ENCODE measurements around the gene CORO1A. TPM values are rescaled to one million over a fixed set of nuclear protein-coding genes. Genes with fewer than 3 reads are reported as not detected.
"Not testable (repeated sequence)": the region's sequence is repeated elsewhere in the genome, so short reads cannot be mapped to it uniquely, and the experiment has no call there.

The CORO1A gene
- total and polyA plus RNA-seq, 3 experiments from 2014 or later: 889 to 1,446 (median 952) TPM

DNA sequence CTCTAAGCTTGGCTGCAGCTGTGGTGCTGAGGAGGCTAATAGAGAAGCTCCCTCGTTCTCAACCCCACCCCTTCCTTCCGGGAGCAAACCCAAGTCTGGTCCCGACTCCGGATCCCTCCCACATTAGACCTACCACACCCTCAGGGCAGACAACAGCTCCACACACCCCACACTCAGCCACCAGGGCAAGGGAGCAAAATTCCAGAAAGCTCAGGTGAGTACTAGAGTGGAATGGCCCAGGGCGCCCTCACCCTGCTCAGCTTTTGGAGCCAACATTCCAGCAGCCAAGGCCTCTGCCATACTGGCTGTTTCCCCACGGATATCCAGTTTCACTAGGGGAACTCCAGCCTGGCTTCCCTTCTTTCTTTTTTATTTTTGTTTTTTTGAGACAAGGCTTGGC lies 25.6 kb downstream of the CORO1A start:
- H3K4me3 ChIP-seq (ENCODE audit: low read length); H3K27me3 ChIP-seq (ENCODE audit: insufficient read depth, low read length, poor library complexity, severe bottlenecking); H3K27me3 Mint-ChIP-seq; POLR2A ChIA-PET; H3K36me3 ChIP-seq (ENCODE audit: insufficient read depth, low read length); H3K9me3 Mint-ChIP-seq; H3K9me3 ChIP-seq (ENCODE audit: low read length); H3K36me3 Mint-ChIP-seq; H3K4me3 Mint-ChIP-seq; H3K4me1 Mint-ChIP-seq; H3K27ac Mint-ChIP-seq; H3K27ac ChIP-seq (ENCODE audit: low read depth, low read length); H3K4me1 ChIP-seq (ENCODE audit: insufficient read depth, low read length); CTCF ChIA-PET: not testable (repeated sequence)
- DNase-seq: peak in 3 of 5 donors; percentile 5 to 44 (median 11)

DNA sequence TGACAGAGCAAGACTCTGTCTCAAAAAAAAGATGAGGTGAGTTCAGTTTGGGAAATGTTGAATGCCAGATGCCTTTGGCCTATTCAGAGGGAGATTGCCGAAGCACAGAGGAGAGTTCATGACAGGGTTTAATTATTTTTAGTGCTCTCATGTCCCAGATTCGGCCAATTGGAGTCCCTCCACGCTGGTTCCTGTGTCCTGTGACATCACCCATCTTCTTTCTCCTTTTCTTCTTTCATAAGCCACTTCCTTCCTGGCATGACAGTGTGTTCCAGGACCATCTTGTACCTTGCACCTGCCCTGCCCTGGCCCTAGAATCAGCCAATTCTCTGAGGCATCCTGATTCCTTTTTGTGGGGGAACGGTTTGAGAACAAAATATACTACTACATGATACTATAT lies 28.0 kb downstream of the CORO1A start:
- DNase-seq; H3K9me3 Mint-ChIP-seq; H3K4me3 Mint-ChIP-seq; H3K36me3 Mint-ChIP-seq; H3K27ac Mint-ChIP-seq; H3K36me3 ChIP-seq (ENCODE audit: insufficient read depth, low read length); H3K4me1 Mint-ChIP-seq; H3K27me3 Mint-ChIP-seq; CTCF ChIA-PET; H3K9me3 ChIP-seq (ENCODE audit: low read length); H3K4me1 ChIP-seq (ENCODE audit: insufficient read depth, low read length); H3K4me3 ChIP-seq (ENCODE audit: low read length); POLR2A ChIA-PET; H3K27ac ChIP-seq (ENCODE audit: low read depth, low read length); H3K27me3 ChIP-seq (ENCODE audit: insufficient read depth, low read length, poor library complexity, severe bottlenecking): not testable (repeated sequence)

DNA sequence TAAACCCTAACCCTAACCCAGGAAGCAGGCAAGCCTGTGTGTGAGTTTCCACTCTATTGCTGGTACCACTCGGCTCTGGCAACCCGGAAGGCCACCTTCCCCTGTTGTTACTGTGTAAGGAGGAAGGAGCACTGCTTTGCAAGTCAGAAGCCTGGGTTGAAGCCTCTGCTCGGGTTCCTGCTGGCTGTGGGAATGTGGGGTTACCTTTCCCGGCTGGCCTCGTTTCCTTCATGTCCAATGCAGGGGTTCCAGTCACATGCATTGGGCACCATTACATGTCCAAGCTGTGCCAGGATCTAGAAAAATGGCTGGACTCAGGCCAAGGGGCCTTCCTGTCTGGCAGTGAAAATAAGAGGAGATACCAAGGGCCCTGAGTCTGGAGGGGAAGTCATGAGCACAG lies 33.7 kb downstream of the CORO1A start:
- H3K36me3 Mint-ChIP-seq; H3K4me3 ChIP-seq (ENCODE audit: low read length); H3K27me3 Mint-ChIP-seq; H3K27ac Mint-ChIP-seq; H3K9me3 ChIP-seq (ENCODE audit: low read length); H3K4me1 Mint-ChIP-seq; H3K4me1 ChIP-seq (ENCODE audit: insufficient read depth, low read length); POLR2A ChIA-PET; H3K4me3 Mint-ChIP-seq; H3K27ac ChIP-seq (ENCODE audit: low read depth, low read length); H3K36me3 ChIP-seq (ENCODE audit: insufficient read depth, low read length); H3K9me3 Mint-ChIP-seq; H3K27me3 ChIP-seq (ENCODE audit: insufficient read depth, low read length, poor library complexity, severe bottlenecking); CTCF ChIA-PET: not testable (repeated sequence)
- DNase-seq: peak in 1 of 5 donors; percentile 0

Other genes with a start within 250 kb of the CORO1A start
- gene TMEM219, start 221.5 kb upstream of the CORO1A start, total RNA-seq: 10 to 100 TPM; 36.8 to 43.4 TPM
- 168 TPM for gene TMEM219, start 221.5 kb upstream of the CORO1A start, polyA plus RNA-seq
- 10 to 100 TPM; 41.8 to 44.3 TPM for gene TAOK2, start 209.7 kb upstream of the CORO1A start, total RNA-seq
- gene TAOK2, start 209.7 kb upstream of the CORO1A start, polyA plus RNA-seq: 7.1 TPM
- 10 to 100 TPM; 45.6 to 48.0 TPM for gene HIRIP3, start 188.0 kb upstream of the CORO1A start, total RNA-seq
- gene HIRIP3, start 188.0 kb upstream of the CORO1A start, polyA plus RNA-seq: 22.0 TPM
- gene INO80E, start 187.4 kb upstream of the CORO1A start, total RNA-seq: 100 to 1,000 TPM; 121 to 123 TPM
- gene INO80E, start 187.4 kb upstream of the CORO1A start, polyA plus RNA-seq: 6.5 TPM
- gene DOC2A, start 172.6 kb upstream of the CORO1A start, total RNA-seq: under 1 TPM; 0.13 to 0.42 TPM
- not detected for gene DOC2A, start 172.6 kb upstream of the CORO1A start, polyA plus RNA-seq
- not detected for gene C16orf92, start 160.4 kb upstream of the CORO1A start, total RNA-seq
- not detected for gene C16orf92, start 160.4 kb upstream of the CORO1A start, polyA plus RNA-seq
- gene TLCD3B, start 152.3 kb upstream of the CORO1A start, total RNA-seq: under 1 TPM; 0.55 to 0.84 TPM
- gene TLCD3B, start 152.3 kb upstream of the CORO1A start, polyA plus RNA-seq: not detected
- gene ALDOA, start 117.8 kb upstream of the CORO1A start, total RNA-seq: 1,000 to 10,000 TPM; 1,907 to 1,909 TPM
- 1,157 TPM for gene ALDOA, start 117.8 kb upstream of the CORO1A start, polyA plus RNA-seq
- 100 to 1,000 TPM; 137 to 149 TPM for gene PPP4C, start 107.6 kb upstream of the CORO1A start, total RNA-seq
- gene PPP4C, start 107.6 kb upstream of the CORO1A start, polyA plus RNA-seq: 201 TPM
- gene TBX6, start 91.7 kb upstream of the CORO1A start, total RNA-seq: under 1 TPM; 0.71 to 0.83 TPM
- not detected for gene TBX6, start 91.7 kb upstream of the CORO1A start, polyA plus RNA-seq
- gene YPEL3, start 87.4 kb upstream of the CORO1A start, total RNA-seq: 10 to 100 TPM; 32.6 to 36.1 TPM
- gene YPEL3, start 87.4 kb upstream of the CORO1A start, polyA plus RNA-seq: 326 TPM
- 1 to 10 TPM; 4.7 to 5.3 TPM for gene GDPD3, start 70.1 kb upstream of the CORO1A start, total RNA-seq
- gene GDPD3, start 70.1 kb upstream of the CORO1A start, polyA plus RNA-seq: not detected
- gene MAPK3, start 60.4 kb upstream of the CORO1A start, total RNA-seq: 10 to 100 TPM; 38.3 to 43.0 TPM
- gene MAPK3, start 60.4 kb upstream of the CORO1A start, polyA plus RNA-seq: 7.0 TPM
- 100 to 1,000 TPM; 268 to 271 TPM for gene BOLA2B, start 10.1 kb downstream of the CORO1A start, total RNA-seq
- gene BOLA2B, start 10.1 kb downstream of the CORO1A start, polyA plus RNA-seq: 208 TPM
- 10 to 100 TPM; 63.6 to 70.9 TPM for gene SLX1A, start 10.3 kb downstream of the CORO1A start, total RNA-seq
- 68.8 TPM for gene SLX1A, start 10.3 kb downstream of the CORO1A start, polyA plus RNA-seq
- 10 to 100 TPM; 12.7 to 17.6 TPM for gene SULT1A3, start 15.7 kb downstream of the CORO1A start, total RNA-seq
- gene SULT1A3, start 15.7 kb downstream of the CORO1A start, polyA plus RNA-seq: 1.4 TPM
- 10 to 100 TPM; 10.2 to 12.0 TPM for gene NPIPB13, start 64.9 kb downstream of the CORO1A start, total RNA-seq
- 1.2 TPM for gene NPIPB13, start 64.9 kb downstream of the CORO1A start, polyA plus RNA-seq
- 10 to 100 TPM; 84.5 to 89.5 TPM for gene CD2BP2, start 171.7 kb downstream of the CORO1A start, total RNA-seq
- 27.2 TPM for gene CD2BP2, start 171.7 kb downstream of the CORO1A start, polyA plus RNA-seq
- 10 to 100 TPM; 59.0 to 61.4 TPM for gene TBC1D10B, start 186.9 kb downstream of the CORO1A start, total RNA-seq
- 17.3 TPM for gene TBC1D10B, start 186.9 kb downstream of the CORO1A start, polyA plus RNA-seq
- 1 to 10 TPM; 1.9 to 2.4 TPM for gene MYL11, start 191.2 kb downstream of the CORO1A start, total RNA-seq
- gene MYL11, start 191.2 kb downstream of the CORO1A start, polyA plus RNA-seq: 4.6 TPM
- 100 to 1,000 TPM; 187 to 193 TPM for gene SEPTIN1, start 199.0 kb downstream of the CORO1A start, total RNA-seq
- gene SEPTIN1, start 199.0 kb downstream of the CORO1A start, polyA plus RNA-seq: 227 TPM
- 10 to 100 TPM; 18.4 to 19.3 TPM for gene ZNF48, start 211.8 kb downstream of the CORO1A start, total RNA-seq
- gene ZNF48, start 211.8 kb downstream of the CORO1A start, polyA plus RNA-seq: 10.2 TPM
- gene ZNF771, start 224.0 kb downstream of the CORO1A start, total RNA-seq: 1 to 10 TPM; 7.3 to 9.8 TPM
- 6.0 TPM for gene ZNF771, start 224.0 kb downstream of the CORO1A start, polyA plus RNA-seq
- gene DCTPP1, start 246.4 kb downstream of the CORO1A start, total RNA-seq: 100 to 1,000 TPM; 174 to 175 TPM
- 73.7 TPM for gene DCTPP1, start 246.4 kb downstream of the CORO1A start, polyA plus RNA-seq

Data from CD8-positive, alpha-beta memory T cell (primary cell).